ENCODE data around the gene IQCE.
"Not testable (repeated sequence)": the region's sequence is repeated elsewhere in the genome, so short reads cannot be mapped to it uniquely, and the experiment has no call there.

Gene IQCE

GRCh38 chr7:2582006-2582735, 23.4 kb downstream of the IQCE start:
- DNase-seq: no peak

- DNase-seq: no peak
Measured at GRCh38 chr7:2583798-2584580, 25.2 kb downstream of the IQCE start.

GRCh38 chr7:2585446-2585845, 26.7 kb downstream of the IQCE start:
- DNase-seq: no peak

GRCh38 chr7:2586326-2587020, 27.7 kb downstream of the IQCE start:
- DNase-seq: no peak

GRCh38 chr7:2587134-2587533, 28.4 kb downstream of the IQCE start:
- DNase-seq: no peak

- DNase-seq: no peak
Measured at GRCh38 chr7:2587778-2588177, 29.0 kb downstream of the IQCE start.

- DNase-seq: no peak
Measured at GRCh38 chr7:2589341-2589740, 30.6 kb downstream of the IQCE start.

- not testable (repeated sequence) for DNase-seq
Measured at GRCh38 chr7:2589941-2590340, 31.2 kb downstream of the IQCE start.

GRCh38 chr7:2592375-2592865, 33.6 kb downstream of the IQCE start:
- DNase-seq: no peak

- DNase-seq: no peak
Measured at GRCh38 chr7:2593036-2593727, 34.4 kb downstream of the IQCE start.

- no peak for DNase-seq
Measured at GRCh38 chr7:2594599-2594998, 35.8 kb downstream of the IQCE start.

GRCh38 chr7:2595258-2595860, 36.6 kb downstream of the IQCE start:
- no peak for DNase-seq

GRCh38 chr7:2596464-2597272, 37.9 kb downstream of the IQCE start:
- DNase-seq: no peak

GRCh38 chr7:2597273-2597640, 38.5 kb downstream of the IQCE start:
- DNase-seq: no peak

GRCh38 chr7:2598154-2598823, 39.5 kb downstream of the IQCE start:
- DNase-seq: no peak

- no peak for DNase-seq
Measured at GRCh38 chr7:2601065-2601464, 42.3 kb downstream of the IQCE start.

- DNase-seq: no peak
Measured at GRCh38 chr7:2601907-2602306, 43.1 kb downstream of the IQCE start.

- DNase-seq: no peak
Measured at GRCh38 chr7:2602406-2603043, 43.7 kb downstream of the IQCE start.

- DNase-seq: no peak
Measured at GRCh38 chr7:2603044-2603965, 44.5 kb downstream of the IQCE start.

Data from 8988T (cell line).